ENCODE results near the gene ATF5.

The ATF5 gene

GRCh38 chr19:49973987-49974386, 45.0 kb downstream of the ATF5 start:
- H3K4me1 ChIP-seq (ENCODE audit: low read depth, poor library complexity, severe bottlenecking) = no peaks in the 10 kb centered on the region
- no peaks in the 10 kb centered on the region for H3K36me3 ChIP-seq (ENCODE audit: insufficient read depth)
- H3K27me3 ChIP-seq (ENCODE audit: insufficient read depth, low read depth) = peaks cover 3% of the 10 kb centered on the region; the same call in 1 of the 2 replicates
- H2AFZ ChIP-seq (ENCODE audit: low read depth) = no peak overlapping the region
- no peak overlapping the region for H3K4me2 ChIP-seq
- no peak overlapping the region for H3K27ac ChIP-seq
- H3K79me2 ChIP-seq (ENCODE audit: insufficient read depth, low read depth) = no peaks in the 10 kb centered on the region
- H3K9ac ChIP-seq = no peak overlapping the region
- no peak overlapping the region for H3K4me3 ChIP-seq (IDR thresholded peaks at IDR 0.05; ENCODE audit: insufficient read depth, low read depth, low read length)
- no peak for TF ChIP-seq CTCF (conservative IDR thresholded peaks at IDR 0.05; ENCODE audit: low read depth, low read length)
- H4K20me1 ChIP-seq (ENCODE audit: insufficient read depth) = no peaks in the 10 kb centered on the region

GRCh38 chr19:49975051-49975450, 46.0 kb downstream of the ATF5 start:
- Histone ChIP-seq H2AFZ (ENCODE audit: low read depth) (no peak overlapping the region), H3K4me3 (IDR thresholded peaks at IDR 0.05; ENCODE audit: insufficient read depth, low read depth, low read length) (no peak overlapping the region), H3K4me1 (ENCODE audit: low read depth, poor library complexity, severe bottlenecking) (no peaks in the 10 kb centered on the region), H3K27me3 (ENCODE audit: insufficient read depth, low read depth) (no peaks in the 10 kb centered on the region; the same call in 1 of the 2 replicates), H3K9ac (no peak overlapping the region), H3K4me2 (no peak overlapping the region), H3K27ac (no peak overlapping the region), H3K36me3 (ENCODE audit: insufficient read depth) (no peaks in the 10 kb centered on the region), H3K79me2 (ENCODE audit: insufficient read depth, low read depth) (no peaks in the 10 kb centered on the region), H4K20me1 (ENCODE audit: insufficient read depth) (no peaks in the 10 kb centered on the region)
- TF ChIP-seq CTCF (conservative IDR thresholded peaks at IDR 0.05; ENCODE audit: low read depth, low read length) = no peak

- no peak overlapping the region for H3K4me2 ChIP-seq
- TF ChIP-seq CTCF (conservative IDR thresholded peaks at IDR 0.05; ENCODE audit: low read depth, low read length) = no peak
- H3K27me3 ChIP-seq (ENCODE audit: insufficient read depth, low read depth) = no peaks in the 10 kb centered on the region; the same call in 1 of the 2 replicates
Observed at GRCh38 chr19:49976496-49976895, 47.5 kb downstream of the ATF5 start.

GRCh38 chr19:49977076-49977475, 48.1 kb downstream of the ATF5 start:
- H3K9ac ChIP-seq = no peak overlapping the region

More at GRCh38 chr19:49976496-49976895, 47.5 kb downstream of the ATF5 start:
- Histone ChIP-seq H2AFZ (ENCODE audit: low read depth) (no peak overlapping the region), H4K20me1 (ENCODE audit: insufficient read depth) (no peaks in the 10 kb centered on the region), H3K9ac (no peak overlapping the region), H3K4me1 (ENCODE audit: low read depth, poor library complexity, severe bottlenecking) (no peaks in the 10 kb centered on the region), H3K27ac (no peak overlapping the region), H3K4me3 (IDR thresholded peaks at IDR 0.05; ENCODE audit: insufficient read depth, low read depth, low read length) (no peak overlapping the region), H3K36me3 (ENCODE audit: insufficient read depth) (no peaks in the 10 kb centered on the region), H3K79me2 (ENCODE audit: insufficient read depth, low read depth) (no peaks in the 10 kb centered on the region)

More at GRCh38 chr19:49977076-49977475, 48.1 kb downstream of the ATF5 start:
- Histone ChIP-seq H3K4me2 (no peak overlapping the region), H3K27me3 (ENCODE audit: insufficient read depth, low read depth) (no peaks in the 10 kb centered on the region; the same call in 1 of the 2 replicates), H3K4me3 (IDR thresholded peaks at IDR 0.05; ENCODE audit: insufficient read depth, low read depth, low read length) (no peak overlapping the region), H4K20me1 (ENCODE audit: insufficient read depth) (no peaks in the 10 kb centered on the region), H2AFZ (ENCODE audit: low read depth) (no peak overlapping the region), H3K36me3 (ENCODE audit: insufficient read depth) (no peaks in the 10 kb centered on the region), H3K79me2 (ENCODE audit: insufficient read depth, low read depth) (no peaks in the 10 kb centered on the region), H3K4me1 (ENCODE audit: low read depth, poor library complexity, severe bottlenecking) (no peaks in the 10 kb centered on the region), H3K27ac (no peak overlapping the region)
- no peak for TF ChIP-seq CTCF (conservative IDR thresholded peaks at IDR 0.05; ENCODE audit: low read depth, low read length)

Data from KMS-11 (cell line).